Measurements from ENCODE around the gene NFAT5.
"Not testable (repeated sequence)": the region's sequence is repeated elsewhere in the genome, so short reads cannot be mapped to it uniquely, and the experiment has no call there.

- TF ChIP-seq, protein P1, sequence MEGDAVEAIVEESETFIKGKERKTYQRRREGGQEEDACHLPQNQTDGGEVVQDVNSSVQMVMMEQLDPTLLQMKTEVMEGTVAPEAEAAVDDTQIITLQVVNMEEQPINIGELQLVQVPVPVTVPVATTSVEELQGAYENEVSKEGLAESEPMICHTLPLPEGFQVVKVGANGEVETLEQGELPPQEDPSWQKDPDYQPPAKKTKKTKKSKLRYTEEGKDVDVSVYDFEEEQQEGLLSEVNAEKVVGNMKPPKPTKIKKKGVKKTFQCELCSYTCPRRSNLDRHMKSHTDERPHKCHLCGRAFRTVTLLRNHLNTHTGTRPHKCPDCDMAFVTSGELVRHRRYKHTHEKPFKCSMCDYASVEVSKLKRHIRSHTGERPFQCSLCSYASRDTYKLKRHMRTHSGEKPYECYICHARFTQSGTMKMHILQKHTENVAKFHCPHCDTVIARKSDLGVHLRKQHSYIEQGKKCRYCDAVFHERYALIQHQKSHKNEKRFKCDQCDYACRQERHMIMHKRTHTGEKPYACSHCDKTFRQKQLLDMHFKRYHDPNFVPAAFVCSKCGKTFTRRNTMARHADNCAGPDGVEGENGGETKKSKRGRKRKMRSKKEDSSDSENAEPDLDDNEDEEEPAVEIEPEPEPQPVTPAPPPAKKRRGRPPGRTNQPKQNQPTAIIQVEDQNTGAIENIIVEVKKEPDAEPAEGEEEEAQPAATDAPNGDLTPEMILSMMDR (conservative IDR thresholded peaks at IDR 0.05; ENCODE audit: low read depth, low read length), result not testable (repeated sequence)
- TF ChIP-seq EZH2 (IDR thresholded peaks at IDR 0.05; ENCODE audit: borderline replicate concordance, low read depth, low read length, poor library complexity, severe bottlenecking), result not testable (repeated sequence)
Measured at GRCh38 chr16:69731280-69731679, 165.5 kb downstream of the NFAT5 start.

Data from A673 (cell line).